Measurements from ENCODE around the gene TRDN.
"Not testable (repeated sequence)": the region's sequence is repeated elsewhere in the genome, so short reads cannot be mapped to it uniquely, and the experiment has no call there.

TRDN gene

GRCh38 chr6:123402052-123402451 lies 234.7 kb downstream of the TRDN start:
- DNase-seq (ENCODE audit: low spot score), result no peak

- no peak for DNase-seq (ENCODE audit: low spot score)
Observed at GRCh38 chr6:123398072-123398471, 238.7 kb downstream of the TRDN start.

- DNase-seq (ENCODE audit: low spot score), result no peak
Observed at GRCh38 chr6:123393331-123393730, 243.4 kb downstream of the TRDN start.

GRCh38 chr6:123383718-123384117 lies 253.0 kb downstream of the TRDN start:
- DNase-seq (ENCODE audit: low spot score), result no peak

- DNase-seq (ENCODE audit: low spot score), result no peak
Observed at GRCh38 chr6:123380257-123380656, 256.5 kb downstream of the TRDN start.

GRCh38 chr6:123372737-123373136 lies 264.0 kb downstream of the TRDN start:
- no peak for DNase-seq (ENCODE audit: low spot score)

- DNase-seq (ENCODE audit: low spot score), result no peak
Observed at GRCh38 chr6:123363912-123364311, 272.8 kb downstream of the TRDN start.

GRCh38 chr6:123360359-123360758 lies 276.4 kb downstream of the TRDN start:
- no peak for DNase-seq (ENCODE audit: low spot score)

- no peak for DNase-seq (ENCODE audit: low spot score)
Observed at GRCh38 chr6:123352705-123353104, 284.0 kb downstream of the TRDN start.

GRCh38 chr6:123352279-123352678 lies 284.5 kb downstream of the TRDN start:
- DNase-seq (ENCODE audit: low spot score), result no peak

- DNase-seq (ENCODE audit: low spot score), result no peak
Observed at GRCh38 chr6:123343836-123344235, 292.9 kb downstream of the TRDN start.

GRCh38 chr6:123338394-123338793 lies 298.4 kb downstream of the TRDN start:
- DNase-seq (ENCODE audit: low spot score), result no peak

GRCh38 chr6:123333000-123333756 lies 303.6 kb downstream of the TRDN start:
- no peak for DNase-seq (ENCODE audit: low spot score)

GRCh38 chr6:123332070-123332469 lies 304.7 kb downstream of the TRDN start:
- no peak for DNase-seq (ENCODE audit: low spot score)

- no peak for DNase-seq (ENCODE audit: low spot score)
Observed at GRCh38 chr6:123329337-123329736, 307.4 kb downstream of the TRDN start.

GRCh38 chr6:123323452-123324329 lies 313.1 kb downstream of the TRDN start:
- DNase-seq (ENCODE audit: low spot score), result no peak

GRCh38 chr6:123321020-123321419 lies 315.7 kb downstream of the TRDN start:
- no peak for DNase-seq (ENCODE audit: low spot score)

- DNase-seq (ENCODE audit: low spot score), result no peak
Observed at GRCh38 chr6:123316733-123317323, 319.9 kb downstream of the TRDN start.

- not testable (repeated sequence) for DNase-seq (ENCODE audit: low spot score)
Observed at GRCh38 chr6:123314459-123314858, 322.3 kb downstream of the TRDN start.

- no peak for DNase-seq (ENCODE audit: low spot score)
Observed at GRCh38 chr6:123309130-123309529, 327.6 kb downstream of the TRDN start.

- DNase-seq (ENCODE audit: low spot score), result peak; percentile 5
Observed at GRCh38 chr6:123306334-123306733, 330.4 kb downstream of the TRDN start.

GRCh38 chr6:123295672-123296071 lies 341.1 kb downstream of the TRDN start:
- DNase-seq (ENCODE audit: low spot score), result no peak

GRCh38 chr6:123295181-123295580 lies 341.6 kb downstream of the TRDN start:
- DNase-seq (ENCODE audit: low spot score), result no peak

Data from HuH-7 (cell line).